ENCODE data around the gene B4GALT2.
A peak's percentile ranks its signal among the peaks of the same experiment; 100 is the strongest.

B4GALT2 gene

DNA sequence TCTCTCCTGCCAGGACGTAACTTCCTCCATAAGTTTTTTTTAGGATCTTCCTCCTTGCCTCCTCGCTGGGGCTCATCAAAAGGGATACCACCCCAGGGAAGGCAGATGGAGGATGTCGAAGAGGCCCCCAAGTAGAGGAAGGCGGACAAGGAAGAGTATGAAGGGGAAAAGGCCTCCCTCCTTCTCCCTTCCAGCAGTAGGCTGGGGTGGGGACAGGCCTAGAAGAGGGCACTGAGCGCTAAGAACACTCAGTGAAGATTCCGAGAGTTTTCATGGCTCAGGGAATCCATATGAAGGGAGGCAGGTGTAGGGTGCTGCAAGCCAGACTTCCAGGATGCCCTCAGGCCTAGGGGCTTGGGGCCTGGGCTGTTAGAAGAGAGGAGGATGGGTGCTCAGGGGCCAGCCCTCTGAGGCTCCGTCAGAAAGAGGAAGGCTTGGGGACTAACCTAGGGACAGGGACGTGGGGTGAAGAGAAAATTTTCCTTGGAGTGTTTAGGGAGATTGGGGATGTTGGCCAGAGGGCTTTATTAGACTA, 54.1 kb downstream of the B4GALT2 start:
- no peak overlapping the region for H3K4me3 ChIP-seq (ENCODE audit: low read depth, low read length)
- DNase-seq (ENCODE audit: low read depth), result no peak
- in situ Hi-C loops (cut with HindIII; ENCODE audit: low sequenced_read_pairs), result no loop called here
- TF ChIP-seq, protein P1, sequence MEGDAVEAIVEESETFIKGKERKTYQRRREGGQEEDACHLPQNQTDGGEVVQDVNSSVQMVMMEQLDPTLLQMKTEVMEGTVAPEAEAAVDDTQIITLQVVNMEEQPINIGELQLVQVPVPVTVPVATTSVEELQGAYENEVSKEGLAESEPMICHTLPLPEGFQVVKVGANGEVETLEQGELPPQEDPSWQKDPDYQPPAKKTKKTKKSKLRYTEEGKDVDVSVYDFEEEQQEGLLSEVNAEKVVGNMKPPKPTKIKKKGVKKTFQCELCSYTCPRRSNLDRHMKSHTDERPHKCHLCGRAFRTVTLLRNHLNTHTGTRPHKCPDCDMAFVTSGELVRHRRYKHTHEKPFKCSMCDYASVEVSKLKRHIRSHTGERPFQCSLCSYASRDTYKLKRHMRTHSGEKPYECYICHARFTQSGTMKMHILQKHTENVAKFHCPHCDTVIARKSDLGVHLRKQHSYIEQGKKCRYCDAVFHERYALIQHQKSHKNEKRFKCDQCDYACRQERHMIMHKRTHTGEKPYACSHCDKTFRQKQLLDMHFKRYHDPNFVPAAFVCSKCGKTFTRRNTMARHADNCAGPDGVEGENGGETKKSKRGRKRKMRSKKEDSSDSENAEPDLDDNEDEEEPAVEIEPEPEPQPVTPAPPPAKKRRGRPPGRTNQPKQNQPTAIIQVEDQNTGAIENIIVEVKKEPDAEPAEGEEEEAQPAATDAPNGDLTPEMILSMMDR (IDR thresholded peaks at IDR 0.05; ENCODE audit: low read depth, low read length, missing control alignments), result no peak

DNA sequence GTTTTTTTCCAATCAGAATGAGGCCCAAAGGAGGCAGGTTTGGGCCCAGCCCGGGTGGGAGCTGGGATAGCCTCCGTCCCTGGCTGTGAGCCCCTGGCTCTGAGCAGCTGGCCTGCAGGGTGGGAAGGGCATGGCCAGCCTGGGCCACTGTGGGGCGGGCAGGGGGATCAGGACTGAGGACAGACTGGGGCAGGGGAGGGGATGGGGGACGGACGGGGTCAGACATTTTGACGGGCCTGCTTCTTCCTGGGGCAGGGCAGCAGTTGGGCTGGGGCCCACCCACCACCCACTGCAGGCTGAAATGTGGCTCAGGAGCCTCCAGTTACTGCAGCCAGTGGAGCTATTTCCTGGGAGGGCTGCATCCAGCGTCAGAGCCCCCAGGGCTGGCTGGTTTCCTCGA, 54.7 kb downstream of the B4GALT2 start:
- TF ChIP-seq, protein P1 (IDR thresholded peaks at IDR 0.05; ENCODE audit: low read depth, low read length, missing control alignments), result no peak
- H3K4me3 ChIP-seq (ENCODE audit: low read depth, low read length), result no peak overlapping the region
- no peak for DNase-seq (ENCODE audit: low read depth)
- in situ Hi-C loops (cut with HindIII; ENCODE audit: low sequenced_read_pairs), result no loop called here

- TF ChIP-seq, protein P1 (IDR thresholded peaks at IDR 0.05; ENCODE audit: low read depth, low read length, missing control alignments), result no peak
- no peak overlapping the region for H3K4me3 ChIP-seq (ENCODE audit: low read depth, low read length)
- in situ Hi-C loops (cut with HindIII; ENCODE audit: low sequenced_read_pairs), result no loop called here
- no peak for DNase-seq (ENCODE audit: low read depth)
Observed at GRCh38 chr1:44034423-44034822, 55.4 kb downstream of the B4GALT2 start.

- H3K4me3 ChIP-seq (ENCODE audit: low read depth, low read length), result no peak overlapping the region
- in situ Hi-C loops (cut with HindIII; ENCODE audit: low sequenced_read_pairs), result no loop called here
- no peak for DNase-seq (ENCODE audit: low read depth)
- TF ChIP-seq, protein P1 (IDR thresholded peaks at IDR 0.05; ENCODE audit: low read depth, low read length, missing control alignments), result no peak
Observed at GRCh38 chr1:44034976-44035716, 56.1 kb downstream of the B4GALT2 start.

DNA sequence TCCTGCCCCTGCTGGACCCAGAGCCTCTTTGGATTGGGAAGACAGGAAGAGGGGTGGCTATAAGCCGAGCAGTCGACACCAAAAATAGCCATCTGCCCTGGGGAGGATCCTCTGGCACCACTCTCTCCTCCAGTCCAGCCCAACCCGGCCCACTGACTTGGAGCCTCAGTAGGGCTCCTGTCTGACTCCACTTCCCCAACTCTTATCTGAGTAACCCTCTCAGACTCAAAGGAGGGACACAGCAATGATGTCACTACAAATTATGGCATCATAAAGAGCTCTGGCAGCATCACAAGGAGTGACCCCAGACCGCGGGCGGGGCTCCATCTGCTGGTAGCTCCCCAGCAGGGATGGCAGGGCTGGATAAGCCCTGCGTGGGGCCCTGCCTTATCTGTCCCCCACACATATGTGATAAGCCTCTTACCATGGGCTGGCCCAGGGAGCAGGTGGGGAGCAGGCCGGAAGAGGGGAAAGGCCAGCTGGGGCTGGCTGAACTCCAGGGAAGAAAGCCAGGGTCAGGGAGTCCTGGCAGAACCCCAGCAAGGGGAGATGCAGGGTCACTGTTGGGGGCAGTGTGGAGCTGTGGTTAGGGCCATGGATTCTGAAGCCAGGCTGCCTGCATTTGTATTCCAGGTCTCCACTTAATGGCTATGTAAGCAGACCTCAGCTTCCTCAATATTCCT, 56.9 kb downstream of the B4GALT2 start:
- in situ Hi-C loops (cut with HindIII; ENCODE audit: low sequenced_read_pairs), result no loop called here
- H3K4me3 ChIP-seq (ENCODE audit: low read depth, low read length), result no peak overlapping the region
- no peak for DNase-seq (ENCODE audit: low read depth)
- TF ChIP-seq, protein P1 (IDR thresholded peaks at IDR 0.05; ENCODE audit: low read depth, low read length, missing control alignments), result no peak

- no peak overlapping the region for H3K4me3 ChIP-seq (ENCODE audit: low read depth, low read length)
- TF ChIP-seq, protein P1 (IDR thresholded peaks at IDR 0.05; ENCODE audit: low read depth, low read length, missing control alignments), result peak; percentile 83
- DNase-seq (ENCODE audit: low read depth), result peak; percentile 34
- in situ Hi-C loops (cut with HindIII; ENCODE audit: low sequenced_read_pairs), result no loop called here
Observed at GRCh38 chr1:44036409-44037139, 57.6 kb downstream of the B4GALT2 start.
